Non-pigmented ciliary epithelial cell (primary cell): ENCODE measurements around the gene STMP1.

Source experiments
- DNase-seq: peaks from one replicate; pipeline ENCODE4 v3.0.0-alpha.2; 2010; ENCODE audit warnings: low read depth

Gene STMP1

DNA sequence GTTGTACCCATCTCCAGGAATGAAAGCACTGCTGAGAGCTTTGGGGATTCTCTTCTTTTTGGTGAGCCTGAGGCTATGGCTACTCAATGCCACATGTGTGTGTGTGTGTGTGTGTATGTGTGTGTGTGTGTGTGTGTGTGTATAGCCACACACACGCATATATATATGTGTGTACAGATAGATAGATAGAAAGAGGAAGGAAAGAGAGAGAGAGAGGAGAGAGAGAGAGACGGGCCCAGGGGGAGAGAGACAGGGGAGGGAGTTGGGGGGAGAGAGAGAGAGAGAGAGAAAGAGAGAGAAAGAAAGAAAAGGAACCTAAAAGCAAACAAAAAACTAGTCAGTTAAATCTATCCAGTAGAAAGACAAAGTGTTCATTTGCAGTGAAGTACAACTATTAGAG, 57.4 kb downstream of the STMP1 start:
- no peak for DNase-seq

DNA sequence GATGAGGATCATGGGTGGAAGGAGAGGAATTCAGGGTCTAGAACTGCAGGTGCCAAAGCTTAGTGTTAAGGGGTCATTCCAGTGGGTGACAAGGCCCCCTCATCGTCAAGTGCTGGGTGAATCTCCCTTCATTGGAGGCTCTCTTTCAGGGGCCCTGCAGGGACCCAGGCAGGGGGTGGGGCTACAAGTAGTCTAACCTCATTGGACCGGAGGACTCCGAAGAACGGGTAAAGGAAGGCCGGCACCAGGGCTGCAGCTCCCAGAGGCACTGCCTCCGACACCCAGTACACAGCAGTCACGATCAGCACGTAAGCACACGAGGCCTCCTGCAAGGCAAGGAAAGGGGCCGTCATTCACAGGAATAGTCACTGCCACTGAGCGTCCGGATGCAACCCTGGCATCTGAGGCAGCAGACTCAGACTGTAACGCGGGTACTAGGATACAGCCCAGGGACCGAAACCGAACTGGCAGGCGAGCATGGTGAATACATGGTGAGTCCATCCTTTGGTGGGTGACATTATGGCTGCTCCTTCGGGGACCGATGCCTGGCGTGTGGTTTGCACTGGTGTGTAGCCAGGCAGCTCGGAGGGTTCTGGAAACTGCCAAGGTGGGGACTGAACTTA, 59.0 kb downstream of the STMP1 start:
- no peak for DNase-seq

DNA sequence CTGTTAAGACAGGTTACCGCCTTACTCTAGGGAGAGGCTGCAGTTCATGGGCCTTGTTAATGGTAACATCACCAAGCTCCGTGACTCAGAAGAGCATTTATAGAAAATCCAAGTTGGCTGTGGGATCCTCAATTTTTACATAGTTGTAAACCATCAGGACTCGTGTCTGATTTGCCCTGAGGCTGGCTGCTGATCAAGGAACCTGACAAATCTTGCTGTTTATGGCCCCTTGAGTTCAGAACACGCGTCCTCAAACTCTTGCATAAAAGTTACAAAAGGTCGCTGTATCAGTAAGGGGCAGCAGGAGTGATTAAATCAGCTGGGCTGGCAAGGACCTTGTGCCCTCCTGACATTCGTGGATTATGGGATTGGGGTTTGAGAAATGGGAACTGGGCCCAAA, 61.1 kb downstream of the STMP1 start:
- no peak for DNase-seq
